ENCODE data around the gene RPTOR.
"Not testable (repeated sequence)": the region's sequence is repeated elsewhere in the genome, so short reads cannot be mapped to it uniquely, and the experiment has no call there.

RPTOR gene

GRCh38 chr17:80873307-80873951 lies 328.8 kb downstream of the RPTOR start:
- DNase-seq = no peak

GRCh38 chr17:80874866-80875445 lies 330.3 kb downstream of the RPTOR start:
- no peak for DNase-seq

GRCh38 chr17:80875480-80875995 lies 330.9 kb downstream of the RPTOR start:
- not testable (repeated sequence) for DNase-seq

- DNase-seq = not testable (repeated sequence)
Measured at GRCh38 chr17:80876456-80876949, 331.9 kb downstream of the RPTOR start.

GRCh38 chr17:80876950-80877728 lies 332.5 kb downstream of the RPTOR start:
- DNase-seq = peak; percentile 51

GRCh38 chr17:80877729-80878303 lies 333.2 kb downstream of the RPTOR start:
- no peak for DNase-seq

- no peak for DNase-seq
Measured at GRCh38 chr17:80878876-80879722, 334.5 kb downstream of the RPTOR start.

- DNase-seq = no peak
Measured at GRCh38 chr17:80879723-80880647, 335.3 kb downstream of the RPTOR start.

GRCh38 chr17:80880648-80880985 lies 336.0 kb downstream of the RPTOR start:
- DNase-seq = no peak

GRCh38 chr17:80881306-80881705 lies 336.7 kb downstream of the RPTOR start:
- DNase-seq = no peak

GRCh38 chr17:80882323-80882722 lies 337.7 kb downstream of the RPTOR start:
- DNase-seq = no peak

- no peak for DNase-seq
Measured at GRCh38 chr17:80882926-80883685, 338.5 kb downstream of the RPTOR start.

GRCh38 chr17:80883831-80884735 lies 339.4 kb downstream of the RPTOR start:
- no peak for DNase-seq

- no peak for DNase-seq
Measured at GRCh38 chr17:80884811-80885210, 340.2 kb downstream of the RPTOR start.

- DNase-seq = no peak
Measured at GRCh38 chr17:80885947-80886582, 341.4 kb downstream of the RPTOR start.

GRCh38 chr17:80886641-80887573 lies 342.3 kb downstream of the RPTOR start:
- DNase-seq = no peak

GRCh38 chr17:80887639-80888175 lies 343.1 kb downstream of the RPTOR start:
- DNase-seq = no peak

All from CD4-positive, alpha-beta T cell treated with Interleukin-4 for 4 hours (primary cell).